Testis (tissue), 2 donors: ENCODE measurements around the gene SOS2.

ENCODE experiments used
- POLR2A ChIP-seq: fragments of 450-650 bp; IDR thresholded peaks from one replicate; pipeline ENCODE4 v1.6.1; 2017; ENCODE audit warnings: antibody characterized with exemption, mild to moderate bottlenecking, moderate library complexity
- TF ChIP-seq, protein P1 (sequence below), 3 experiments: fragments of 450-650 bp in 2 of 3; fragments of 200-600 bp in 1 of 3; sonication (generic) in 1 of 3; IDR thresholded peaks; one replicate each; pipeline ENCODE4 v1.5.1; 2016 to 2019; ENCODE audit warnings: antibody characterized with exemption in 3 of 3, mild to moderate bottlenecking in 2 of 3, moderate library complexity in 1 of 3

DNA sequence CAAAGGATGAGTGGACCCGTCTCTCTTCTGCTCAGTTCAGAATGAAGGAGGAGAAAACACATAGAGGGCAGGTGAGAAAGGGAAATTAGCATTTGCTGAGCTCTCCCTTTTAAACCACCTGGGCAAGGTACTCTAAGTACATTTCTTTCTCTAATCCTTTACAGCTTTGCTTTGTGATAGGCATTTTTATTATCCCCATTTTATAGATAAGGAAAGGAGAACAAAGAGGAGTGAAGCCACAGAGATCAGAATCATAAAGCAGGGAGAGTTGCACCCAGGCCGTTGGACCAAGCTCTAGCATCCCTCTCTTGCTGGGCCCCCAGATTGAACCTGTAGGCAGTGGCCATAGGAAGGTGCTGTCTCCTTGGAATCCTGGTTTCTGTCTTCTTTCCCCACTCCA lies 162.1 kb downstream of the SOS2 start:
- no peak for TF ChIP-seq POLR2A
- TF ChIP-seq, protein P1, sequence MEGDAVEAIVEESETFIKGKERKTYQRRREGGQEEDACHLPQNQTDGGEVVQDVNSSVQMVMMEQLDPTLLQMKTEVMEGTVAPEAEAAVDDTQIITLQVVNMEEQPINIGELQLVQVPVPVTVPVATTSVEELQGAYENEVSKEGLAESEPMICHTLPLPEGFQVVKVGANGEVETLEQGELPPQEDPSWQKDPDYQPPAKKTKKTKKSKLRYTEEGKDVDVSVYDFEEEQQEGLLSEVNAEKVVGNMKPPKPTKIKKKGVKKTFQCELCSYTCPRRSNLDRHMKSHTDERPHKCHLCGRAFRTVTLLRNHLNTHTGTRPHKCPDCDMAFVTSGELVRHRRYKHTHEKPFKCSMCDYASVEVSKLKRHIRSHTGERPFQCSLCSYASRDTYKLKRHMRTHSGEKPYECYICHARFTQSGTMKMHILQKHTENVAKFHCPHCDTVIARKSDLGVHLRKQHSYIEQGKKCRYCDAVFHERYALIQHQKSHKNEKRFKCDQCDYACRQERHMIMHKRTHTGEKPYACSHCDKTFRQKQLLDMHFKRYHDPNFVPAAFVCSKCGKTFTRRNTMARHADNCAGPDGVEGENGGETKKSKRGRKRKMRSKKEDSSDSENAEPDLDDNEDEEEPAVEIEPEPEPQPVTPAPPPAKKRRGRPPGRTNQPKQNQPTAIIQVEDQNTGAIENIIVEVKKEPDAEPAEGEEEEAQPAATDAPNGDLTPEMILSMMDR (IDR thresholded peaks at IDR 0.05) = no peak
